ENCODE results near the gene PRTG.
"Not testable (repeated sequence)": the region's sequence is repeated elsewhere in the genome, so short reads cannot be mapped to it uniquely, and the experiment has no call there.

PRTG gene

DNA sequence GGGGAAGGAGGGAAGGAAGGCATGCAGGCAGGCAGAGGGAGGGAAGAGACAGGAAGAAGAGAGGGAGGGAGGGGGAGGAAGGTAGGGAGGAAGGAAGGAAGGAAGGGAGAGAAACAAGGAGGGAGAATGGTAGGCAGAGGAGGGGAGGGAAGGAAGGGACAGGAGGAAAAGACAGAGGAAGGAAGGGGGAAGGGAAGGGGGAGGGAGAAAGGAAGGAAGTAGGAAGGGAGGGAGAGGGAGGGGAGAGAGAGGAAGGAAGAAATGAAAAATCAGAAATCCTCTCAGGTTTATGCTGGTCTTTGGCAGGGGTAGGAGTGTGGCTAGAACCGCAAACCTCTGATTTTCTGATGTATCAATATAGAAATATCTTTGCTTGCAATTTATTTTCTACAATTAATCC is 4.2 kb downstream of the PRTG start:
- no peak overlapping the region for H3K27ac ChIP-seq
- H3K9ac ChIP-seq = no peak overlapping the region
- H3K4me2 ChIP-seq = no peak overlapping the region
- no peaks in the 10 kb centered on the region for H4K20me1 ChIP-seq (ENCODE audit: insufficient read depth)
- H3K36me3 ChIP-seq (ENCODE audit: insufficient read depth) = no peaks in the 10 kb centered on the region
- H3K27me3 ChIP-seq (ENCODE audit: insufficient read depth, low read depth) = no peaks in the 10 kb centered on the region; the same call in 1 of the 2 replicates
- H3K4me1 ChIP-seq (ENCODE audit: low read depth, poor library complexity, severe bottlenecking) = no peaks in the 10 kb centered on the region
- TF ChIP-seq CTCF (conservative IDR thresholded peaks at IDR 0.05; ENCODE audit: low read depth, low read length) = no peak
- no peaks in the 10 kb centered on the region for H3K79me2 ChIP-seq (ENCODE audit: insufficient read depth, low read depth)
- H3K4me3 ChIP-seq (IDR thresholded peaks at IDR 0.05; ENCODE audit: insufficient read depth, low read depth, low read length) = no peak overlapping the region
- no peak overlapping the region for H2AFZ ChIP-seq (ENCODE audit: low read depth)

GRCh38 chr15:55737373-55737772 is 5.6 kb downstream of the PRTG start:
- no peak for TF ChIP-seq CTCF (conservative IDR thresholded peaks at IDR 0.05; ENCODE audit: low read depth, low read length)
- H2AFZ ChIP-seq (ENCODE audit: low read depth) = no peak overlapping the region
- H3K27me3 ChIP-seq (ENCODE audit: insufficient read depth, low read depth) = no peaks in the 10 kb centered on the region; the same call in 1 of the 2 replicates
- no peaks in the 10 kb centered on the region for H4K20me1 ChIP-seq (ENCODE audit: insufficient read depth)
- H3K36me3 ChIP-seq (ENCODE audit: insufficient read depth) = no peaks in the 10 kb centered on the region
- H3K27ac ChIP-seq = no peak overlapping the region
- H3K9ac ChIP-seq = no peak overlapping the region
- no peak overlapping the region for H3K4me3 ChIP-seq (IDR thresholded peaks at IDR 0.05; ENCODE audit: insufficient read depth, low read depth, low read length)
- H3K4me2 ChIP-seq = no peak overlapping the region
- H3K79me2 ChIP-seq (ENCODE audit: insufficient read depth, low read depth) = no peaks in the 10 kb centered on the region
- no peaks in the 10 kb centered on the region for H3K4me1 ChIP-seq (ENCODE audit: low read depth, poor library complexity, severe bottlenecking)

GRCh38 chr15:55736756-55737155 is 6.2 kb downstream of the PRTG start:
- Histone ChIP-seq H3K27me3 (ENCODE audit: insufficient read depth, low read depth) (no peaks in the 10 kb centered on the region; the same call in 1 of the 2 replicates), H3K36me3 (ENCODE audit: insufficient read depth) (no peaks in the 10 kb centered on the region), H3K4me2 (no peak overlapping the region), H3K9ac (no peak overlapping the region), H3K4me1 (ENCODE audit: low read depth, poor library complexity, severe bottlenecking) (no peaks in the 10 kb centered on the region), H3K27ac (no peak overlapping the region), H3K79me2 (ENCODE audit: insufficient read depth, low read depth) (no peaks in the 10 kb centered on the region), H2AFZ (ENCODE audit: low read depth) (no peak overlapping the region), H4K20me1 (ENCODE audit: insufficient read depth) (no peaks in the 10 kb centered on the region), H3K4me3 (IDR thresholded peaks at IDR 0.05; ENCODE audit: insufficient read depth, low read depth, low read length) (no peak overlapping the region)
- TF ChIP-seq CTCF (conservative IDR thresholded peaks at IDR 0.05; ENCODE audit: low read depth, low read length) = no peak

DNA sequence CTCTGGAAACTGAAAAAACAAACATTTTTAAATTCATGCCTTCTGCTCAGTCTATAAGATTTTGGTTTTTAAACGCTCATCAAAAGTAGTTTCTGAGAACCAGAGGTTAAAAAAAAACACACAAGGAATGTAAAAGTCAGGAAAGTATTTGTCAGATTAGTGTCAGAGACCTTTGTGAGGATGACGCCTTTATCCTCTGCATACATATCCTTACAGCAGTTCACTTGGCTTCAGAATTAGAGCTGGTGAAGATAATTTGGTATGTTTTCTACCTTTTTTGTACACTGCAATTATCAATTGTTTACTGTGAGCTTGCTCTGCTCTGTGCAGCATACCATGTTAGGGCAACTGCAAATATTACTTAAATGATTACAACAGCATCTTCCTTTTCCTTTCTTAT is 8.3 kb downstream of the PRTG start:
- Histone ChIP-seq H3K4me3 (IDR thresholded peaks at IDR 0.05; ENCODE audit: insufficient read depth, low read depth, low read length) (no peak overlapping the region), H3K27me3 (ENCODE audit: insufficient read depth, low read depth) (no peaks in the 10 kb centered on the region)

GRCh38 chr15:55733461-55733860 is 9.5 kb downstream of the PRTG start:
- not testable (repeated sequence) for H3K4me2 ChIP-seq; H3K9ac ChIP-seq; H2AFZ ChIP-seq (ENCODE audit: low read depth); H3K4me3 ChIP-seq (IDR thresholded peaks at IDR 0.05; ENCODE audit: insufficient read depth, low read depth, low read length); H3K4me1 ChIP-seq (ENCODE audit: low read depth, poor library complexity, severe bottlenecking); H3K27me3 ChIP-seq (ENCODE audit: insufficient read depth, low read depth); H4K20me1 ChIP-seq (ENCODE audit: insufficient read depth); H3K27ac ChIP-seq; H3K79me2 ChIP-seq (ENCODE audit: insufficient read depth, low read depth); H3K36me3 ChIP-seq (ENCODE audit: insufficient read depth)

More for the DNA sequence above, 8.3 kb downstream of the PRTG start:
- H3K27ac ChIP-seq = no peak overlapping the region
- H3K9ac ChIP-seq = no peak overlapping the region
- H2AFZ ChIP-seq (ENCODE audit: low read depth) = no peak overlapping the region
- TF ChIP-seq CTCF (conservative IDR thresholded peaks at IDR 0.05; ENCODE audit: low read depth, low read length) = no peak
- H3K79me2 ChIP-seq (ENCODE audit: insufficient read depth, low read depth) = no peaks in the 10 kb centered on the region
- no peaks in the 10 kb centered on the region for H4K20me1 ChIP-seq (ENCODE audit: insufficient read depth)
- no peaks in the 10 kb centered on the region for H3K36me3 ChIP-seq (ENCODE audit: insufficient read depth)
- H3K4me2 ChIP-seq = no peak overlapping the region
- no peaks in the 10 kb centered on the region for H3K4me1 ChIP-seq (ENCODE audit: low read depth, poor library complexity, severe bottlenecking)

Measured in KMS-11 (cell line).